Activated CD8-positive, alpha-beta memory T cell treated with anti-CD3 and anti-CD28 coated beads, Interleukin-2, amount 50 U/mL, for 48 hours (primary cell): ENCODE measurements around the gene ZNF124.

Source experiments
- DNase-seq: peaks from one replicate; pipeline ENCODE4 v3.0.0-alpha.2; 2020

Gene ZNF124

DNA sequence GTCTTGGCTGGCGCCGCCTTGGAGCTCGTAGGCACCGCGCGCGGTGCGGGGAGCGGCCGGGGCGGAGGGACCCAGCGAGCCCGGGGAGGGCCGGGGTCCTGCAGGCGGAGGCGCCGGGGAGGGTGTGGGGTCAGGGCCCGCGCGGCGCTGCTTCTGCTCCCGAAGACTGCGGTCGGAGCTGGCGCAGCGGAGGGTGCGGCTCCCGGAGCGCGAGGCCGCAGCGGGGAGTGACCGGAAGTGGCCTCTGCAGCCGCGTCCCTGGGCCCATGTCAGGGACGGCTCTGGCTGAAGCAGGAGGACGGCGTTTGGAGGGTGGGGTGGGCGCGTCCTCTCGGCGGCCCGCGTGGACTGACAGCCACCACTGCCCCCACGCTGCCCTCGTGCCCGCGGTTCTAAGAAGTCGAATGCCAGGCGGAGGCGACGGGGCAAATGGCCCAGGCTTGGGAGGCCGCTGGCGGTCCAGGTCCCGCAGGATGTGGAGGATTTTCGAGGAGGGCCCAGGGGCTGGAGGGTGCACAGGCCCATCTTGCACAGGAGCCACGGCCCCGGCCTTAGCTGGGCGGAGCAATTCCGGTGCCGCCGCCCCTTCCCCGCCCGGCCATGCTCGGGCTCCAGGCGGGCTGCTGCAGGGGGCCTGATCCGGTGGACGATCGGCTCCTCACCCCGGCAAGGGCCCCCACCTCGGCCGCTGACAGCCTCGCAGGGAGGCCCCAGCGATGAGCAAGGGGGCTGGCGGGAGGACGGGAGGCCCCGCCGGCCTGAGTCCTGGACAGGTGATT, 59.9 kb downstream of the ZNF124 start:
- DNase-seq: peak; percentile 56

DNA sequence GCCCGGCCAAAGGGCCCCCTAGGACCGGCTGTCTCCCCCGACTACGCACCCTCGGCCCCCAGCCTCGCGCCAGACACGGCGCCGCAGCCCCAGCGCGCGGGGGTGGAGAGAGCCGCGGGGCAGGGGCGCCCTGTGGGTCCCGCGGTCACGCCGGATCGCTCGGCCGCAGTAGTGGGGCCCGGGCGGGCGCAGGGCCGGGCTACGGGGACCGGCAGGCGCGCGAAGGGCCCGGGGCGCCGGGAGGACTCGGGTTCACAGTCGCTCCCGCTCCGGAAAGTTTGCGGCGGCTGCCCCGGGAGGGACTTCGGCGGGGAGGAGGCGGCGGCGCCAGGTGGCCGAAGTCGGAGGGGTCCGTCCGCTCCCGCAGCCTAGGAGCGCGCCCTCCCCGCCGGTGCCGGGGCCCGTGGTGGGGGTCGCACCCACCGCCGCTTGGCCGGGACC, 60.5 kb downstream of the ZNF124 start:
- DNase-seq: peak; percentile 56

DNA sequence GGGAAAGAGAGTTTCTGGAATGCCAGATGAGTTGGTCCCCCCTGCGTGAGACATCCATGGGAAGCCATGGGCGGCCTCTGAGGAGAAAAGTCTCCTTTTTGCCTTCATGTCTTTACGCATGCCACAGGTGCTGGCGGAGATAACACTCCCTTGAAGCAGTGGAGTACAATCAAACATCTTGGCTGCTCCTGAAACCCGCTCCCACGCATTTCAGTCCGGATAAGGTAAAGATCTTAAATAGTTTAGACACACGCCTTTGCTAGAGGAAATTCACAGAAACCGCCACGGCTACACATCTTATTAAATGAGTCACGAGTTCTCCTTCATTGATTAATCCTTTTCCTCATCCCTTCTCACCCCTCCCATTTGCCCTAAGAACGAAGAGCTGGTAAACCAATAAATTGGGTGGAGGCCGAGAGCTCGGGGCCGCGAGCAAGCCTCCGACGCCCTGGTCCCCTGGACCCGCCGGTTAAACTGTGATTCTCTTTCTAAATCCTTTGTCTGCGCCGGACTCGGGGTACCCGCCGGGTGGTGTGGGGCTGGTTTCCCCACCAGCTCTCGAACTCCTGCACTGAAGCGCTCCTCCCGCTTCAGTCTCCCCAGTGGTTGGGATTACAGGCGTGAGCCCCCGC, 61.1 kb downstream of the ZNF124 start:
- peak; percentile 59 for DNase-seq

DNA sequence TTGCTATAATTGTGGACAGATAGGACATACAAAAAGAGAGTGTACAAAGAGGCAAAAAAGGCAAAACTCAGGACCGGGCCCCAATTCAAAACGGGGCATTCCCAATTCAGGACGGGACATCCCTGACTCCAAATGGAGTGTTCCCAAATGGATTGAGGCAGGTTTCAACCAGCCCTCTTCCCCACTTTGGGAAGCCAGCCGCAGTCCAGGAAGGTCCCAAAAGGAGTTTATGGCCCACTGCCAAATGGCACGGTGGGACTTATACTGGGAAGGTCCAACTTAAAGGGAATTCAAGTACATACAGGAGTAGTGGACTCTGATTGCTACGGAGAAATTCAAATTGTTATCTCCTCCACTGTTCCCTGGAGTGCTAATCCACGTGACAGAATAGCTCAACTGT, 64.1 kb downstream of the ZNF124 start:
- peak; percentile 38 for DNase-seq

DNA sequence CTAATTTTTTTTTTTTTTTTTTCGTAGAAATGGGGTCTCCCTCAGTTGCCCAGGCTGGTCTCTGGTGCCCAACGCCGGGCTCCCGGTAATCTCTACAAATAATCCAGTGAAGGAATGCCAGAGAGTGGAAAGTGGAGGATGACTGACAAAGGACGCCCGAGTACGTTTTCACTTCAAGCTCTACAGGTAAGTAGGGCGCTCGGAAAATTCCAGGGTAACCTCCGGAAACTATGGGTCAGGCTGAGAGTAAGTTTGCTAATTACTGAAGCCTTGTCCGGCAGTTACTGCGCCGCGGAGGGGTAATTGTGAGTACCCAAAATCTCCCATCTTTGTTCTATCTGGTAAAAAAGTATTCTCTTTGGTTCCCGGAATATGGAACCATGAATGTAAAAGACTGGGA, 65.9 kb downstream of the ZNF124 start:
- DNase-seq: no peak
